HG03196 (cell line): ENCODE measurements around the gene DYSF.
"Not testable (repeated sequence)": the region's sequence is repeated elsewhere in the genome, so short reads cannot be mapped to it uniquely, and the experiment has no call there.

ENCODE experiments used
- ATAC-seq: cut with Tn5 transposase; IDR thresholded peaks from one replicate; pipeline ENCODE4 v1.9.1; 2021; ENCODE audit not compliant: unreplicated experiment

The DYSF gene

DNA sequence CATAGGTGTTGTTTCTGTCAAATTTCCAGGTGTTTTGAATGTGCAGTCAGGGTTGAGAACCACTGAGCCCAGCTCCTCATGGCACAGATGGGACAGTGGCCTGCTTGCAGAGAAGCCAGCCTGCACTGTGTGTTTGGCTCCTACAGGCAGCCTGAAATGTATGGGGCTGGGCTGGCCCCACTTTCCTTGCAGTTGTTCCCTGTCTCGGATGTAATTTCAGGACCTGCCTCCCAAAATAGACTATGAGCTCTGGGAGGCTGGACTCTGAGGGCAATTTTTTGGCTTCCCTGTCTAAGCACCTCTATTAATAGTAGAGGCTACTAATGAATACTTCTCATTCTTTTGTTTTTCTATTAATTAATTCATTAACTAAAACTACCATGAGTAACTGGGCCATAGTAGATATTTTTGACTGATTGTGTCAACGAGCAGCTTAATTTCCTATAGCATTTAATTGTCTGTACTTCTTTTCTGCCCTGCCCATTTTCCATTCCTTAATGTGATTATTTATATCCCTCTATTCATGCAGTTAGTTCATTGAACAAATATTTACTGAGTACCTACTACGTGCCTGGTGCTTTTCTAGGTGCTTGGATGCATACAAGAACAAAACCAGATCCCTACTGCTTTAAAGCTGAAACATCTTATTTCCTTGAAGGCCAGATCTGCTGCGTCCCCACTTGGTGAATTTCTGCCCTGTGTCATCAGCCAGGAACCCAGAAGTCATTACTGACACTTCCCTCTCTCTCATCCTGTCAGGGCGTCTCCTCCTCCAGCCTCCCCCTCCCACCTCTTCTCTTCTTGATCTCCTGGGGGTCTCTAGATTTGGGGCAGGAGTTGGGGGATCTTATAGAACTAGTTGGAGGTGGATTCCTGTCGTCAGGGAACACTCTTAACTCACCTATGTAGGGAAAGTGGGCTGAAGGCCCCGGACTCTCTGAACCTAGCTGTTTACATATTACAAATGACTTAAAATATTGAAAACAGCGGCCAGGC is 16.3 kb downstream of the DYSF start:
- ATAC-seq = no peak

DNA sequence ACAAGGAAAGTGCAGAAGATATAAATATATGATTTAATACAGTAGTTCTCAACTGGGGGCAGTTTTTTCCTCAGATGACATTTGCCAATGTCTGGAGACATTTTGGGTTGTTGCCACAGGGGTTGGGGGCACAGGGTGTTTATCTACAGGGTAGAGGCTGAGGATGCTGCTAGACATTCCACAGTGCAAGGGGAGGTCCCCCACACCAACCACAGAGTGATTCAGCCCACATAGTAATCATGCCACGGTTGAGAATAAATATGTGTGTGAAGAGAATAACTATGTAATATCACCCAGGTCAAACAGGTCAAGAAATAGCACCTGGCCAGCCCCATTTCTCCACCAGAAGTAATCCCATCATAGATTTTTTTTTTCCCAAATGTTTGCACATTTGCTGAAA is 17.9 kb downstream of the DYSF start:
- ATAC-seq = no peak

DNA sequence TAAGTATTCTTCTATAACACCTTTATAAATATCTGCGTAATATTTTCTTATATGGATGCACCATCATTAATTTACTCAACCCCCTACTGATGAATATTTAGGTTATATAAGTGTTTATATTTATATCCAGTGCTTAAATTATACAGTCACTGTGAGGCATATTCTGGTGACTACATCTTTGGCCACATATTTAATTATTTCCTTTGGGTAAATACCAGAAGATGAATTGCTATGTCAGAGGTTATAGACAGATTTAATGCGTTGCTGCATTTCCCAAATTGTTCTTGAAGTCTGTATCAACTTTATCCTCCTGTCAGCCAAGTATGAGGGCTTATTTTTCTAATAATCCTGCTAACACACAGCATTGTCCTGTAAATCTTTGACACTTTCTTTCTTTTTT is 18.7 kb downstream of the DYSF start:
- ATAC-seq = no peak

DNA sequence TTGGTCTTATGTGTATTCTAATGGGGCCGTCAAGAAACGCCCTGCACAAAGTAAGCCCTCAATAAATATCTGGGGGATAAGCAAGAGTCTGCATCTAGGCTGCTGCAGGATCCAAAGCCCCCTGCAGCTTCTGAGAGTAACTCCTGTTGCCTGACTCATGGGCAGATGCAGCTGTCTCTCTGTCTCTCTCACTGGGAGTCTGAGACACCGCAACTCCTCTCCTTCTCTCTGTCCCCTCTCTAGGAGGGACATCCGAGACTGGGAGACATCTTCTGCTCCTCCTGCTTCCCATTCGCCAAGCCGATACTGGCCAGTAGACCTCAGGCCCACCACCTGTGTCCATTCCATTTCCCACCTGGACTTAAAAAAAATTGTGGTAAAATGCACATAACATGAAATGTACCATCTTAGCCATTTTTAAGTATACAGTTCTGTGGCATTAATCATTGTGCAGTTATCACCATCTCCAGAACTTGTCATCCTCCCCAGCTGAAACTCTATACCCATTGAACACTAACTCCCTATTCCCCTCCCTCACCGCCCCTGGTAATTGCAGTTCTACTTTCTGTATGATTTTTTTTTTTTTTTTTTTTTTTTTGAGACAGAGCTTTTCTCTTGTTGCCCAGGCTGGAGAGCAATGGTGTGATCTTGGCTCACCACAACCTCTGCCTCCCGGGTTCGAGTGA is 20.1 kb downstream of the DYSF start:
- no peak for ATAC-seq

GRCh38 chr2:71474116-71474743 is 20.9 kb downstream of the DYSF start:
- ATAC-seq = no peak

DNA sequence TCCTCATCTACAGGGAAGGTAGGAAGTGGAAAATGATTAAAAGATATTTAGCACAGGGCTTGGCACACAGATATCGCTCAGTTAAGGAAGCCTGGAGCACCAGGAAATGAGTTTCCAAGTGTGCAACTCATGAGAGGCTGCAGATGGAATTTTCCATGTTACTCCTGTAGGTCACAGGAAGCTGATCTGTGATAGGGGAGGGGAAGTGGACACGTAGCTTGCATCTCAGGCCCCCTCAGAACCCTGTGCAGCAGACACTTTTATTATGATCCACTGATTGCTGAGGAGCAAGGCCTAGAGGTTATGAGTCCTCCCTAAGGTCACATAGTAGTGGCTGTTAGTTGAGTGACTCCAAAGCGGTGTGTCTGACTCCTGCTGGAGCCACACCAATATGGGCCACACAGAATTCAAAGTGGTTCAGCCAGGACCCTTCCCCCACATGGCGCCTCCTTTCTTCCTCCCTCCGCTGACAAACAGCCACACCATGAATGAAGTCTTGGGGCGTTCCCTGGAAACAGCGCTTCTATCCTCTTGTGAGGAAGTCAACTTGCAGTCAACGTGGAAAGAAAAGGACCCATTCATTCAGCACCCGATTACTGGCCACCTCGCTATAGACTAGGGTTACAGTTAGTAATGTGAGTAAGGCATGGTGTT is 21.5 kb downstream of the DYSF start:
- ATAC-seq = no peak

DNA sequence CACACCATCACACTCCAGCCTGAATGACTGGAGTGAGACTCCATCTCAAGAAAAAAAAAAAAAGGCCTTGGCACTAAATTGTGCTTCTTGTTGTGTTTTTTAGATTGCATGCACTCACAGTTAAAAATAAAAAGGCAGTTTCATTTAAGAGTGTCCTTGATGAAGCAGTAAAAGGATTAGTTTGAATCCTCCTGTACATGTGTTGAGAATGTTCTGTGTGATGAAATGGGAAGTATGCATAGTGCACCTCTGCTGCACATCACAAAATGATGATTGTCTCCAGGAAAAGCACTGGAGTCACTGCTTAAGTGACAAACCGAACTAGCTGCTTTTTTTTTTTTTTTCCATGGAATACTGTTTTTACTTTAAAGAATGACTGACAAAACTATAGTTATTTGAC is 23.1 kb downstream of the DYSF start:
- ATAC-seq = no peak

DNA sequence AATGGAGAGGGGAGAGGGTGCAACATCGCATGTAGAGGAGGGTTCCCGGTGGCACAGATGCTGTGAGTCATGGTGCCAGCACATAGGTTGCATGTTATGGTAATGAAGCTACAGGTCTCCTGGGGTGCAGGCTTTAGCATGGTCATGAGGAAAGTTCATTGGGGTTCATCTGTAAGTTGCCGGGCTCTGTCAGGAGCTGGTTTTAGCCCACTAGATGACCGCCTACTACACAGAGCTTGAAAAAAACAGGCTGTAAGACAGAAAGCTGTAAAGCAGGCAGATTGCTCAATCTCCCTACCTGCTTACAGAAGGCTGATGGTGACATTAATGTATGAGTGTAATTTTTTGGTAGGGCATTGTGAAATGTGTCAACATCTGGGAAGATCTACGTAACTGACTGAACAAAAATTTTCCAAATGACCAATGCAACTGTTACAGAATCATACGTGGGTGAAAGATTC is 23.9 kb downstream of the DYSF start:
- no peak for ATAC-seq

- no peak for ATAC-seq
These were observed 25.4 kb downstream of the DYSF start for GRCh38 chr2:71478806-71479205.

DNA sequence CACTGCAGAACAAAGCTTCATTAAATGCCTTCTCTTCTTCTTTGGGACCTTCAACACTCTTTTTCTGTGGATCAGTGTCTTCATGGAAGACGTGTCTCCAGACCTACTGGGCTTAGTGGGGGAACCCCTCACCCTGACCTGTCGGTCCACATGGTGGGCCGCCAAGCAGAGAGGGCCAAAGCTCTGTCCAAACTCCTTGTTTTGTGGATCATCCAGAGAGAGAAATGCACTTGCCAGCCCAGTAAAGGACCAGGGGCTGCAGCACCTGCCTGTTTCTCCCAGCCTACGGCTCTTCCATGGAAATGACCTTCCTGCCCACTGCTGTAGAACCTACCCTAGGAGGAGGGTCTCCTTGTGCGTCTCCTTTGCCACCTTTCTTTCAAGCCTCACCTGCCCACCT is 25.9 kb downstream of the DYSF start:
- no peak for ATAC-seq

DNA sequence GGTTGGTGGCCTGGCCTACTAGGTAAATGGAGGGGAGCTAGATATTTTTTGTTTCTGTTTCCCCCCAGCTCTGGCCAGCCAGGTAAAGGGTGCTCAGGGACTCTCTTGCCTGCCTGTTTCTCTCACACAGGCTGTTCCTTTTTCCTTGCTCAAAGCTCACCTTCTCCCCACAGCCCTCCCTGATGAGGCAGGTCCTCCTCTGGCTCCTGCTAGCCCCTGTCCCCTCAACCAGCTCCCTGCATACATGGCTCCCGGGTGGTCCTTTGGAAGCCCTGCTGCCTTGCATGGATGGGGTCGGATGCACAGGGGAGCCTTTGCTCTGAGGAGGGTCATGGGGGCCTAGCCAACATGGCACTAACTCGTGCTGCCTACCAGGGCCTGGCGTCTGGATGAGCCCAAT is 27.8 kb downstream of the DYSF start:
- ATAC-seq = no peak

DNA sequence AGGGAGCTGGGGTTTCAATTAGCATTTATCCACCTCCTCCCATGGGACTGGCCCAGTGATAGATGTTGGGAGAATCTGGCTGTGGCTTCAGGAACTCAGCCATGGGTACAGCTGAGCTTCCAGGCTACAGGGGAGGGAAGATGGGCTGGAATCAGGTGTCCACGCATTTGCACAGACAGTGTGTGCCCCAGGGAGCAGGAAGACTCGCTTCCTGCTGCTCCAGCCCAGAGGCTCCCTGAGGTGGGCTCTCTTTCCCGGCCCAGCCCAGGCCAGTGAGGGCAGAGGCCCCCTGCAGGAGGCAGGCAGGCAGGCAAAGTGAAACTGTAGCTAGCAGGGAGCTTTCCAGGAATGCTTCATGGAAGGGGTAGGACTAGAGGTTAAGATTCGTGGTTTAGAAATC is 28.7 kb downstream of the DYSF start:
- ATAC-seq = no peak

GRCh38 chr2:71483246-71483645 is 29.9 kb downstream of the DYSF start:
- no peak for ATAC-seq

DNA sequence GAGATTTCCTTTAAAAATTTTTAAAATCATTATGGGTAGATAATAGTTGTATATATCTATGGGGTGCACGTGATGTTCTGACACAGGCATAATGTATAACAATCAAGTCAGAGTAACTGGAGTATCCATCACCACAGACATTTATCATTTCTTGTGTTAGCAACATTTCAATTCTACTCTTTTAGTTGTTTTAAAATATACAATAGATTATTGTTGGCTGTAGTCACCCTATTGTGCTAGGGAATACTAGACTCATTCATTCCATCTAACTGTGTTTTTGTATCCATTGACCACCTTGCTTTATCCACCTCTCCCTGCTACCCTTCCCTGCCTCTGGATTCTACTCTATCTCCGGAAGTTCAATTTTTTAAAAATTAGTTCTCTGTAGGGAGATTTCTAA is 31.0 kb downstream of the DYSF start:
- ATAC-seq = no peak

- no peak for ATAC-seq
These were observed 33.7 kb downstream of the DYSF start for GRCh38 chr2:71486881-71487640.

GRCh38 chr2:71491551-71491950 is 38.2 kb downstream of the DYSF start:
- ATAC-seq = not testable (repeated sequence)

DNA sequence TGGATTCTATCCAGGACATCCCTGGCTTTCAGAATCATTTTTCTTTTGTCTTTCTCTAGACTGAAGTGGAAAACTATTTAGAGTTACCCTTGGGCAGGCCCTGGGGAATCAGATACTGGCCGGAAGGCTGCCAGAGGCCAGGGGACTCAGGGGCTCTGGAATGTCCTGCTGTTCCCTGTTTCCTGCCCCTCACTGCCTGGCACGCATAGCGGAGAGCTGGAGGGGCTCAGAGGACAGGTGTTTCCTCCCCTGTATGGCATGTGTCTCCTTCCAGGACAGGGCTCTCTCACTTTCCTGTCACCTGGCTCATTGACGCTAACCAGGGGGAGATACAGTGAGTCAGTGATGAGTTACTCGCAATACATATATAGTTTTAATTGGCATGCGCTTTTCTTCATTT is 38.8 kb downstream of the DYSF start:
- ATAC-seq = no peak

GRCh38 chr2:71494091-71494490 is 40.7 kb downstream of the DYSF start:
- ATAC-seq = no peak

DNA sequence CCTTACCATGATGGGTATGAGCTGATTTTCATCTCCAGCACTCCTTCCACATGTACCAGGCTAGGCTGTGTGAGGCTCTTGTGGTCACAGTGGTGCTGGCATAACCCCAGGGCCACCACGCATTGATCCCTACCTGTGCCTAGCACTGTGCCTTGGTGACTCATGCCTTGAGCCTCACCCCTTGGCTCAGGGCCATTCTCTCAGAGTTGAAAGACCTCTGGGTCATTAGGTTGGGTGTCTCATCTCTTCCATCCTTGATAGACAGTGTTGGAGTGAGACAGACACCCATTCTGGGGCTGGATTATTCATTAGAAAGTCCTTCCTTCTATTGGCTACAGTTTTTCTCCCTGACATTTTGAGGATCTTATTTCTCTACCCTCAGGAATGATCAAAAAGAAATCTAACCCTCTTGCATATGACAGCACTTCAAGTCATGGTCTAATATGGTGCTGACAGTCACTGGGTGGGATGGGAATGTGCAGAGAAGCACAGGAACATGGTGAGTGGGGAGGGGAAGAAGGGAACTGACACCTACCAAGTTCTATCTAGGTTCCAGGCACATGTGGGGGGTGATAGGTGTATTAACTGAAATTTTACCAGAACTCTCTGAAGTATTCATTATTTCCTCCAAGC is 41.3 kb downstream of the DYSF start:
- ATAC-seq = no peak

GRCh38 chr2:71496156-71496770 is 42.9 kb downstream of the DYSF start:
- ATAC-seq = no peak
